GM19438 (cell line): ENCODE results near the gene PDRG1.

Experiments
- ATAC-seq: cut with Tn5 transposase; IDR thresholded peaks from one replicate; pipeline ENCODE4 v1.9.1; 2021; ENCODE audit warnings: low read depth; ENCODE audit not compliant: unreplicated experiment

PDRG1 gene

GRCh38 chr20:31951530-31952453 lies at the start of gene PDRG1:
TSS of gene PDRG1 (minus strand) at chr20:31952046. CDS start at chr20:31951961, 85 bp downstream.
- ATAC-seq, result peak; percentile 92

- ATAC-seq, result no peak
Measured at GRCh38 chr20:31998246-31998645, 46.4 kb upstream of the PDRG1 start.

DNA sequence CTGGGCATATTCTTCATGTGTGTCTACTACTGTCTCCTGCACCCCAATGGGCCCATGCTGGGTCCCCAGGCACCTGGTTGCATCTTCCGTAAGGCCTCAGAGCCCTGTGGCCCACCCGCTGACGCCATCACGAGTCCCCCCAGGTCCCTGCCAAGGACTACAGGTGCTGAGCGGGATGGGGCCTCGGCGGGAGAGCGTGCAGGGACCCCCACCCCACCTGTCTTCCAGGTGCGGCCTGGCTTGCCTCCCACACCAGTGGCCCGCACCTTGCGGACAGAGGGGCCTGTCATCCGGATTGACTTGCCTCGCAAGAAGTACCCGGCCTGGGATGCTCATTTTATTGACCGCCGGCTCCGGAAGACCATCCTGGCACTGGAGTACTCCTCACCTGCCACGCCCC lies 45.1 kb upstream of the PDRG1 start:
- no peak for ATAC-seq

DNA sequence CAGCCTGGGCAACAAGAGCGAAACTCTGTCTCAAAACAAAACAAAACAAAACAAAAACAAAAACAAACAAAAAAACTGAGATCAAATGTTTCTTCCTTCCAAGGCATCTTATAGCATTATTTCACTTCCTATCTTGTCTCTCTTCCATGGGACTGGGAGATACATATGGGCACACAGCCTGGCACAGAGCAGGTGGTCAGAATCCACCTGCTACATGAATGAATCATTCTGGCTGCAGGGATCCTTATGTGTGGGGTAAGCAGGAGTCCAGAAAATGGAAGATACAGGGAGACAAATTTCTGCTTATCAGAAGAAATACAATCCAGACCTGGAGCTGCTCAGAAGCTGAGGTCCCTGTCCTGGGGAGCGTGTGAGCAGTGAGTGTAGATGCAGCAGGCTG lies 40.2 kb upstream of the PDRG1 start:
- ATAC-seq, result no peak

- ATAC-seq, result no peak
Measured at GRCh38 chr20:31991339-31991705, 39.5 kb upstream of the PDRG1 start.

DNA sequence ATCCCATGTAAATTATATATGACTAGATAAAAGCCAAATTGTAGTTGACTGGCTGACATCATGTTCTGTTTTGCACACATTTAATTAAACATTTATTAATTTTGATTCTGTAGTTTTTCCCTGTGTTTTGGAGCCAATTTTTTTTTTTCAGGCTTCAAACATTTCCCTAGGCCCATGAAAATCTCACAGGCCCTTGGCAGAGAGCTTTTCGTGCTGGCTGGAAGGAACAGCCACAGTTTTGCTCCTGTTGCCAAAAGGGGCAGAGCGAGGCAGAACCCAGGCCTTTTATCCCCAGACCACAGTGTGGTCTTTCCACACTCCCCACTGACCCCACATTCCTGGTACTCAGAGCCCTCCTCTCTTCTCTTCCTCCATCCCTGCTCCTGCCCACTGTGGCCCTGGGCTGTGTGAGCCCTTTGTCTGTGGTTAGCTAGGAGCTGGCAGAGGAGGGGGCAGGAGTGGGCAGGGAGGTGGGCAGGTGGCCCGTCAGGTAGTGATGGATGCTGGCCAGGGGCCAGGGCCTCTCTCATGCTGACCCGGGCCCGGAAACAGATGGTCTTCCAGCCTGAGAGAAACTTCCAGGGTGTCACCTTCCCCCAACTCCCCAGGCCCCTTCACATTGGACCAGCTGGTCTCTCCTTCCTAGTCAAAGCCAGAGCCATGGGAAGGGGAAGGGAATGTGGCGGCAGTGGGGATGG lies 38.9 kb upstream of the PDRG1 start:
- ATAC-seq, result no peak

DNA sequence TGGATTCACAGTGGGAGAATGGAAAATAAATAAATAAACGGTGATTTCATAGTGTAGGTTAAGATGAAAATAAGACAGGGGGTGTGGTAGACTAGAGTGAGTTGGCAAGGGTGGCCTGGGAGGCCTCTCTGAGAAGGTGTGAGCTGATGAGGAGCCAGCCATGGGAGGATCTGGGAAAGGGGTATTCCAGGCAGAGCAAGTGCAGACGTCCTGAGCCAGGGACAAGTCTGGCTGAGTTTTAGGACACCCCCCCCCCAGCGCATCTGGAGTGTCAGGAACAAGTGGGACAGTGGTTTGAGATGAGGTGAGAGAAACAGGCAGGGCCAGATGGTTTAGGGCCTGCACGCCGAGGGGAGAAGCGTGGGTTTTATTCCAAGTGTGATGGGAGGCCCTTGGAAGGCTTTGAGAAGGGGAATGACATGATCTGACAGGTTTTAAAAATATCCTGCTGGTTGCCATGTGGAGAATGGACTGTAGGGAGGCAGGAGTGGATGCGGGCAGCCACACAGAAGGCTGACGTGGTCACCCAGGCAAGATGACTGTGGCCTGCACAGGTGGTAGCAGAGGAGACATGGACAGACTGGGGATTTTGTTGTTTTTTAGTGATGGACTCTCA lies 37.3 kb upstream of the PDRG1 start:
- no peak for ATAC-seq

GRCh38 chr20:31988430-31989015 lies 36.7 kb upstream of the PDRG1 start:
- ATAC-seq, result no peak

GRCh38 chr20:31987744-31988143 lies 35.9 kb upstream of the PDRG1 start:
- ATAC-seq, result no peak

- ATAC-seq, result no peak
Measured at GRCh38 chr20:31984981-31985471, 33.2 kb upstream of the PDRG1 start.

DNA sequence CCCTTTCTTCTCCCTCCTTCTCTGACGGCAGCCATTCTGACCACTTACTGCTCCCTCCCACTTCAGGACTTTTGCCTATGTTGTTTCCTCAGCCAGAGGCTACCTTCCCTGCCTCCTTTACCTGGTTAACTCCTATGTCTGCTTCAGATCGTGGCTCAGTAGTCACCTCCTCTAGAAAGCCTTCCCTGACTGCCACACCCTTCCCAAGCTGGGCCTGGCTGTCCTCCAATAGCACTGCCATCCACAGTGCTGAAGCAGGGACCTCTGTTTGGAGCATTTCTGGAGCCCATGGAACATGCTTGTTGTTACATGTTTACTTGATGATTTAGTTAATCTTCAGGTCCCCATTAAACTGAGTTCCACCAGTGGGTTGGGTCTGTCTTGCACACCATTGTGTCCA lies 29.9 kb upstream of the PDRG1 start:
- no peak for ATAC-seq

- ATAC-seq, result no peak
Measured at GRCh38 chr20:31979713-31980426, 28.0 kb upstream of the PDRG1 start.

GRCh38 chr20:31977080-31977479 lies 25.2 kb upstream of the PDRG1 start:
- no peak for ATAC-seq

DNA sequence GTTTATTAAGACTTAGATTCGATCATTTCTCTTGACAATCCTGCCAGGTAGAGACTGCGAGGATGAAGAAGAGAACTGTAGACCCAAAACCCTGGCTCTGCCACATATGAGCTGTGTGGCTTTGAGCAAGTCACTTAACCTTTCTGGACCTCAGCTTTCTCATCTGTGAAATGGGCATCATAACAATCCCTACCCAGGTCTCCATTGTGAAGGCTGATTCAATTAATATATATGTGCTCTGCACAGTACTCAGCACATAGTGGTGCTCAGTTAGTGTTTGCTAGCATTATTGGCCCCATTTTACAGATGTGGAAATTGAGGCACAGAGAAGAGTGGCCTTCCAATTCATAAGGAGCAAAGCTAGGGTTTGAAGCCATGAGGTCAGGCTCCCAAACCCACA lies 24.0 kb upstream of the PDRG1 start:
- no peak for ATAC-seq

- ATAC-seq, result no peak
Measured at GRCh38 chr20:31974951-31975487, 23.2 kb upstream of the PDRG1 start.

GRCh38 chr20:31974296-31974695 lies 22.4 kb upstream of the PDRG1 start:
- no peak for ATAC-seq

DNA sequence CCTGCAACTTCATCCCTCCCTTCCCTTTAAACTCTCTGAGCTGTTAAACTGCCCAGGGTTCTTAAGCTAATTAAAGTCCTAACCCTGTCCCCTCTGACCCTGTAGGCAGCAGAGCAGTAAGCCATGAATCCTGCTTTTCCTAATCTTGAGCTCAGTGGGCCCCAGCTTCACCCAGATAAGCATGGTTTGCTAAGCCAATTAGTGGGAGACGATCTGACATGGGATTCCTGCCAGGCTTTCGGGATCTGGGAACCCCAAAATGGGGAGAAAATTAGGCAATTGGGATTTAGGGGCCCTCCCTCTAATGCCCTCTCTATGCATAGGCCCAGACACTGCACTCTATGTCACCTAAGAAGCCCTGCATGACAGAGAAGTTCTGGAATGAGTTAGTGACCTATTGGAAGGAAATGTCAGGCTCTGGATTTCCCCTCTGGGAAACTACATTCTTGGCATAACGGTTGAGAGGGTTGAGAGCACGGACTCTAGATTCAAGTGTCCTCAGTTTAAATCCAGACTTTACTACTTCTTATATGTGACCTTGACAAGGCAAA lies 20.7 kb upstream of the PDRG1 start:
- no peak for ATAC-seq

GRCh38 chr20:31969991-31970390 lies 18.1 kb upstream of the PDRG1 start:
- no peak for ATAC-seq

- no peak for ATAC-seq
Measured at GRCh38 chr20:31968291-31969126, 16.7 kb upstream of the PDRG1 start.
